BJ (cell line): ENCODE measurements around the gene GABRB3. TPM values are rescaled to one million over a fixed set of nuclear protein-coding genes. Genes with fewer than 3 reads are reported as not detected.

Experiments
- CTCF ChIA-PET: fragments of 350-600 bp; formaldehyde crosslinking; extraction: SDS; loops from one replicate; lab custom pipeline; 2021; ENCODE audit warnings: antibody characterized with exemption, inconsistent platforms; lab: Yijun Ruan, JAX
- POLR2A ChIA-PET: fragments of 300-600 bp; sonication (Branson Sonifier 250); formaldehyde crosslinking; extraction: SDS; loops from one replicate; lab custom pipeline; 2021; ENCODE audit warnings: antibody characterized with exemption; lab: Charles Lee
- DNase-seq: peaks from one replicate; pipeline ENCODE4 v3.0.0-alpha.2; 2011; ENCODE audit warnings: low read depth
- H3K27me3 ChIP-seq: 2 replicates; pipeline ENCODE4 v1.6.0; 2011; ENCODE audit warnings: low read length; ENCODE audit not compliant: control insufficient read depth, insufficient read depth
- H3K36me3 ChIP-seq: 2 replicates; pipeline ENCODE4 v1.5.1; 2011; ENCODE audit warnings: low read length; ENCODE audit not compliant: control insufficient read depth, insufficient read depth
- H3K4me3 ChIP-seq: 2 replicates; pipeline ENCODE4 v1.5.1; 2011; ENCODE audit warnings: low read depth, mild to moderate bottlenecking, control low read depth, low read length
- polyA plus RNA-seq: library from polyadenylated mRNA; depleted of rRNA; stranded (reverse); fragments of >200 nt; gene quantifications from 2 replicates; pipeline ENCODE4 v1.2.3, GENCODE V29; 2011
- TF ChIP-seq, protein P1 (sequence below): IDR thresholded peaks from 2 replicates; pipeline ENCODE4 v1.5.1; 2011; ENCODE audit warnings: low read depth, mild to moderate bottlenecking, control low read depth, inconsistent platforms, low read length, moderate library complexity; ENCODE audit not compliant: insufficient read depth

Gene GABRB3
- polyA plus RNA-seq, 1 experiment = 2.3 TPM

- ChIA-PET POLR2A (no interaction called here), CTCF (interaction anchor here (0.6 kb wide), 1 partner anchor 11 kb away, joined by 3 read pairs; no protein-coding TSS in a partner anchor)
- Histone ChIP-seq H3K36me3 (no peaks in the 10 kb centered on the region), H3K27me3 (no peaks in the 10 kb centered on the region), H3K4me3 (no peak overlapping the region)
- TF ChIP-seq, protein P1, sequence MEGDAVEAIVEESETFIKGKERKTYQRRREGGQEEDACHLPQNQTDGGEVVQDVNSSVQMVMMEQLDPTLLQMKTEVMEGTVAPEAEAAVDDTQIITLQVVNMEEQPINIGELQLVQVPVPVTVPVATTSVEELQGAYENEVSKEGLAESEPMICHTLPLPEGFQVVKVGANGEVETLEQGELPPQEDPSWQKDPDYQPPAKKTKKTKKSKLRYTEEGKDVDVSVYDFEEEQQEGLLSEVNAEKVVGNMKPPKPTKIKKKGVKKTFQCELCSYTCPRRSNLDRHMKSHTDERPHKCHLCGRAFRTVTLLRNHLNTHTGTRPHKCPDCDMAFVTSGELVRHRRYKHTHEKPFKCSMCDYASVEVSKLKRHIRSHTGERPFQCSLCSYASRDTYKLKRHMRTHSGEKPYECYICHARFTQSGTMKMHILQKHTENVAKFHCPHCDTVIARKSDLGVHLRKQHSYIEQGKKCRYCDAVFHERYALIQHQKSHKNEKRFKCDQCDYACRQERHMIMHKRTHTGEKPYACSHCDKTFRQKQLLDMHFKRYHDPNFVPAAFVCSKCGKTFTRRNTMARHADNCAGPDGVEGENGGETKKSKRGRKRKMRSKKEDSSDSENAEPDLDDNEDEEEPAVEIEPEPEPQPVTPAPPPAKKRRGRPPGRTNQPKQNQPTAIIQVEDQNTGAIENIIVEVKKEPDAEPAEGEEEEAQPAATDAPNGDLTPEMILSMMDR = no peak
- no peak for DNase-seq
Observed at GRCh38 chr15:26598704-26599103, 174.2 kb downstream of the GABRB3 start.

- ChIA-PET CTCF (no interaction called here), POLR2A (no interaction called here)
- no peak for DNase-seq
- Histone ChIP-seq H3K36me3 (no peaks in the 10 kb centered on the region), H3K4me3 (no peak overlapping the region), H3K27me3 (no peaks in the 10 kb centered on the region)
- TF ChIP-seq, protein P1 = no peak
Observed at GRCh38 chr15:26595611-26596010, 177.3 kb downstream of the GABRB3 start.

DNA sequence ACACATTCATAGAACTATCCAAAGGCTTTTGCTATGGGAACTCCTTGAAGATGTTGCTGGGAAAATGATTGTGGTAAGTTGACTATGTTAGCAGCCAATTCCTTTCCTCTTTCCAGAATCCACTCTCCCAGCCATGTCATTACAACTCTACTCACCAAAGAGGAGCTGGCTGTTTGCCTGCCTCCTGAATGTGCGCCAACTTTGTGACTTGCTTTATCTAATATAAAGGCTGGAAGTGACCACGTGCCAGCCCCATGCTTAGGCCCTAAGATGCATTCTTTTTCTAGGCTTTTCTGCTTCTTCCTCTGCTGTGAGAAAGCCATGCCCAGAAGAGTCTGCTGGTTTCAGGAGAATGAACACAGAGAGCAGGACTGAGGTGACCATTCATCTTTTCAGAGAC is 182.2 kb downstream of the GABRB3 start:
- TF ChIP-seq, protein P1 = no peak
- CTCF ChIA-PET = interaction anchor here (1.1 kb wide), 1 partner anchor 14 kb away, joined by 3 read pairs; no protein-coding TSS in a partner anchor
- DNase-seq = no peak
- Histone ChIP-seq H3K27me3 (no peaks in the 10 kb centered on the region), H3K36me3 (no peaks in the 10 kb centered on the region), H3K4me3 (no peak overlapping the region)
- POLR2A ChIA-PET = no interaction called here

DNA sequence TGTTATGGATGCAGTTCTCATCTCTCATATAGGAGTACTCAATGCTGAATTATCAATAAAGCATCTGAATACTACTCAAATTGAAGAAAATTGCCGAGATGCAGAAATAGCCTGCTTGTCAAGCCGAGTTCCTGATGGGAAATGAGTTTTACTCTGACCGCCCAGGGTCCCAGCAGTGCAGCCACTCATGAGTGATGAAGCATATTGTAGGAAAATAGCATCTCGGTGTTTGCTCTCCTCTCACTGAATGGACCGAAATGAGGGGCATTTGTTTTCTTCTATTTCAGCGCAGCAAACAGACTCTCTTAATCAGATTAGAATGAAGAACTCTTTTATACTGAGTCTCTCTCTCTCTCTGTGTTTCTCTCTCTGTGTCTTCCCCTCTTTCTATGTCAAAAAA is 190.0 kb downstream of the GABRB3 start:
- TF ChIP-seq, protein P1 = no peak
- DNase-seq = no peak
- CTCF ChIA-PET = no interaction called here
- Histone ChIP-seq H3K4me3 (no peak overlapping the region), H3K36me3 (no peaks in the 10 kb centered on the region), H3K27me3 (no peaks in the 10 kb centered on the region)
- POLR2A ChIA-PET = no interaction called here

DNA sequence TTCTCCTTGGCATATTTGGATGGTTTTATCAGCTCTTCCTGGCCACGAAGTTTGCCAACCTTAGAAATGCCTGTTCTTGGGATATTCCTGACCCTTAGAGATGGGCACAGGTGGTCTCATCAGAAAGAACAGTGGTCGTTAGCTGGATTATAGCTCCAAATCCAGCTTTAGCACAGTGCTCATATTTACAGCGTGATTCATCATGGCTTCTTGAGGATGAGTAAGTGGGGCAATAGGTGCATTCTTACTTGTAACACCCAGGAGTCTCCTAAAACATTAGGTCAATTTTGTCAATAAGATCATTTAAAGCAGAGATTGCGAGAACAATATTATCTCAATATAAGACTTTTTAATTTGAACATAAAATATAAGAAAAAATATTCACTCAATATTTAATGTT is 191.9 kb downstream of the GABRB3 start:
- TF ChIP-seq, protein P1 = no peak
- POLR2A ChIA-PET = no interaction called here
- Histone ChIP-seq H3K36me3 (no peaks in the 10 kb centered on the region), H3K4me3 (no peak overlapping the region), H3K27me3 (no peaks in the 10 kb centered on the region)
- no peak for DNase-seq
- CTCF ChIA-PET = no interaction called here
